DND-41 (cell line): ENCODE data around the gene C1orf122.

Source experiments
- ATAC-seq: fragments of 200-7000 bp; cut with Tn5 transposase; 3 replicates; pipeline ENCODE4 v1.9.1; 2021; ENCODE audit warnings: low read depth; ENCODE audit not compliant: insufficient read depth
- DNase-seq: peaks from one replicate; pipeline ENCODE4 v3.0.0-alpha.2; 2020
- H2AFZ ChIP-seq: 2 replicates; pipeline ENCODE4 v1.6.0; 2012; ENCODE audit warnings: low read depth, low read length
- H3K27ac ChIP-seq: 2 replicates; pipeline ENCODE4 v1.5.1; 2012; ENCODE audit warnings: low read length, inconsistent platforms
- H3K27me3 ChIP-seq: fragments of 200-600 bp; sonication (generic); 2 replicates; pipeline ENCODE4 v1.6.0; 2012; ENCODE audit warnings: low read length, mild to moderate bottlenecking, inconsistent platforms; ENCODE audit not compliant: insufficient read depth, poor library complexity
- H3K36me3 ChIP-seq: 2 replicates; pipeline ENCODE4 v1.5.1; 2012; ENCODE audit warnings: low read length, inconsistent platforms; ENCODE audit not compliant: insufficient read depth
- H3K4me1 ChIP-seq: 2 replicates; pipeline ENCODE4 v1.5.1; 2012; ENCODE audit warnings: mild to moderate bottlenecking, low read length; ENCODE audit not compliant: insufficient read depth
- H3K4me2 ChIP-seq: 2 replicates; pipeline ENCODE4 v1.6.0; 2012; ENCODE audit warnings: mild to moderate bottlenecking, moderate library complexity, low read length, inconsistent platforms; ENCODE audit not compliant: insufficient read depth
- H3K4me3 ChIP-seq, 2 experiments: fragments of 200-600 bp in 1 of 2; shearing (Covaris generic) in 1 of 2; 2 replicates each; pipeline ENCODE4 v1.5.1; 2012 to 2016; ENCODE audit warnings: inconsistent platforms in 2 of 2, low read length in 2 of 2, mild to moderate bottlenecking in 2 of 2, low read depth in 1 of 2, moderate library complexity in 1 of 2
- H3K79me2 ChIP-seq: 2 replicates; pipeline ENCODE4 v1.6.0; 2012; ENCODE audit warnings: low read length, inconsistent platforms; ENCODE audit not compliant: insufficient read depth
- H3K9ac ChIP-seq: 2 replicates; pipeline ENCODE4 v1.6.0; 2012; ENCODE audit warnings: low read depth, mild to moderate bottlenecking, inconsistent platforms, low read length, moderate library complexity
- H3K9me3 ChIP-seq: 2 replicates; pipeline ENCODE4 v1.5.1; 2012; ENCODE audit warnings: low read length, moderate library complexity, mild to moderate bottlenecking, inconsistent platforms; ENCODE audit not compliant: insufficient read depth, severe bottlenecking
- H4K20me1 ChIP-seq: 2 replicates; pipeline ENCODE4 v1.6.0; 2012; ENCODE audit warnings: low read length; ENCODE audit not compliant: insufficient read depth
- EZH2 ChIP-seq: IDR thresholded peaks from 3 replicates; pipeline ENCODE4 v1.6.1; 2012; ENCODE audit warnings: borderline replicate concordance, low read depth, mild to moderate bottlenecking, moderate library complexity, low read length, inconsistent platforms; ENCODE audit not compliant: severe bottlenecking
- TF ChIP-seq, protein P1 (sequence below): IDR thresholded peaks from 2 replicates; pipeline ENCODE4 v1.5.1; 2012; ENCODE audit warnings: borderline replicate concordance, low read length, moderate library complexity, mild to moderate bottlenecking; ENCODE audit not compliant: poor library complexity, severe bottlenecking; ENCODE audit errors: extremely low read depth

The C1orf122 gene

GRCh38 chr1:37776946-37777516 is 30.6 kb upstream of the C1orf122 start:
- Histone ChIP-seq H3K4me1 (no peaks in the 10 kb centered on the region), H3K79me2 (no peaks in the 10 kb centered on the region), H4K20me1 (no peaks in the 10 kb centered on the region), H2AFZ (no peak overlapping the region), H3K9me3 (no peaks in the 10 kb centered on the region), H3K4me2 (no peak overlapping the region), H3K27ac (no peak overlapping the region), H3K9ac (no peak overlapping the region), H3K27me3 (peaks cover 4% of the 10 kb centered on the region), H3K36me3 (no peaks in the 10 kb centered on the region), H3K4me3 (no peak overlapping the region)
- TF ChIP-seq EZH2, result no peak
- TF ChIP-seq, protein P1, sequence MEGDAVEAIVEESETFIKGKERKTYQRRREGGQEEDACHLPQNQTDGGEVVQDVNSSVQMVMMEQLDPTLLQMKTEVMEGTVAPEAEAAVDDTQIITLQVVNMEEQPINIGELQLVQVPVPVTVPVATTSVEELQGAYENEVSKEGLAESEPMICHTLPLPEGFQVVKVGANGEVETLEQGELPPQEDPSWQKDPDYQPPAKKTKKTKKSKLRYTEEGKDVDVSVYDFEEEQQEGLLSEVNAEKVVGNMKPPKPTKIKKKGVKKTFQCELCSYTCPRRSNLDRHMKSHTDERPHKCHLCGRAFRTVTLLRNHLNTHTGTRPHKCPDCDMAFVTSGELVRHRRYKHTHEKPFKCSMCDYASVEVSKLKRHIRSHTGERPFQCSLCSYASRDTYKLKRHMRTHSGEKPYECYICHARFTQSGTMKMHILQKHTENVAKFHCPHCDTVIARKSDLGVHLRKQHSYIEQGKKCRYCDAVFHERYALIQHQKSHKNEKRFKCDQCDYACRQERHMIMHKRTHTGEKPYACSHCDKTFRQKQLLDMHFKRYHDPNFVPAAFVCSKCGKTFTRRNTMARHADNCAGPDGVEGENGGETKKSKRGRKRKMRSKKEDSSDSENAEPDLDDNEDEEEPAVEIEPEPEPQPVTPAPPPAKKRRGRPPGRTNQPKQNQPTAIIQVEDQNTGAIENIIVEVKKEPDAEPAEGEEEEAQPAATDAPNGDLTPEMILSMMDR, result no peak
- no peak for DNase-seq
- no peak for ATAC-seq

DNA sequence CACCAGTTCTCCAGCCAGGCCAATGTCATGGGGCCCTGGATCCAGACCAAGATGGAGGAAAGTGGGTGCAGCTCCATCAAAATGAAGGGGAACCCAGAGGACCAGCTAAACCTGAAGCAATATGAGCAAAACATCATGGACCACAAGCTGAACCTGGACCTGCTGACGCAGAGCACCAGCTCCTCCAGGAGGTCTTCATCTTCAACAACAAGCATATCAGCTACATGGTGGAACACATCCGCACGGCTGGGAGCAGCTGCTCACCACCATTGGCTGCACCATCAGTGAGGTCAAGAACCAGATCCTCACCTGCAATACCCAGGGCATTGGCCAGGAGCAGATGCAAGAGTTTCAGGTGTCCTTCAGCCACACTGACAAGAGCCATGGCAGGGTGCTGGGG is 28.9 kb upstream of the C1orf122 start:
- Histone ChIP-seq H3K9ac (no peak overlapping the region), H3K9me3 (no peaks in the 10 kb centered on the region), H2AFZ (no peak overlapping the region), H3K4me1 (no peaks in the 10 kb centered on the region), H3K36me3 (no peaks in the 10 kb centered on the region), H3K79me2 (no peaks in the 10 kb centered on the region), H3K4me3 (no peak overlapping the region), H4K20me1 (no peaks in the 10 kb centered on the region), H3K27ac (no peak overlapping the region), H3K27me3 (peaks cover 4% of the 10 kb centered on the region), H3K4me2 (no peak overlapping the region)
- DNase-seq (no peak), ATAC-seq (no peak)
- TF ChIP-seq, protein P1, result no peak
- TF ChIP-seq EZH2, result no peak

DNA sequence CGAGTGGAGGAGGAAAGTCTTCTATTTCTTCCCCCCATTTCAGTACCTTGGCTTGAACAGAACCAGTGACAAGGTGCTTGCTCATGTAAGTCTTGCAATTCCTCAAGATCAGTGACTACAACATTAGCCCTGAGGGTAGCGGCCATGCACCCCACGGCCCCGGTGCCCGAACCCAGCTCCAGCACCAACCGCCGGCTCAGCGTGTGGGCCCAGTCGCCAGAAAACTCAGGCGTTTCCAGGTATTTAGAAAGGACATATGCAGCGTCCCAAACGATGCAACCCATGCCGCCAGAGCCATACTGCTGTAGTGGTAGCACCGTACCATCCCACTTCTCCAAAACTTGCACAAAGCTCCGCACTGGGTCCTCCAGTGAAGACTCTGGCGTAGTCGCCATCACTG is 25.1 kb upstream of the C1orf122 start:
- Histone ChIP-seq H3K4me2 (no peak overlapping the region), H3K79me2 (no peaks in the 10 kb centered on the region), H3K9ac (no peak overlapping the region), H2AFZ (no peak overlapping the region), H3K9me3 (no peaks in the 10 kb centered on the region), H3K27ac (no peak overlapping the region), H4K20me1 (no peaks in the 10 kb centered on the region), H3K4me3 (no peak overlapping the region), H3K27me3 (peaks cover 4% of the 10 kb centered on the region), H3K4me1 (no peaks in the 10 kb centered on the region), H3K36me3 (no peaks in the 10 kb centered on the region)
- no peak for DNase-seq
- TF ChIP-seq, protein P1, result no peak
- no peak for TF ChIP-seq EZH2
- no peak for ATAC-seq
